K562 (cell line): ENCODE measurements around the gene FAM110D. TPM values are rescaled to one million over a fixed set of nuclear protein-coding genes. Genes with fewer than 3 reads are reported as not detected.

Source experiments
- DMBX1 ChIP-seq: fragments of 250-450 bp; sonication (Bioruptor Pico); IDR thresholded peaks from 2 replicates; pipeline ENCODE4 v1.8.0; 2022; ENCODE audit warnings: inconsistent platforms, mild to moderate bottlenecking, moderate library complexity, borderline replicate concordance
- ILF3 ChIP-seq: fragments of 450-650 bp; IDR thresholded peaks from 2 replicates; pipeline ENCODE4 v1.6.1; 2018; ENCODE audit warnings: antibody characterized with exemption, mild to moderate bottlenecking, moderate library complexity, borderline replicate concordance
- MAZ ChIP-seq, 2 experiments: fragments of 450-650 bp in 1 of 2; sonication (generic) in 1 of 2; formaldehyde crosslinking; IDR thresholded peaks in 1 of 2; conservative IDR thresholded peaks in 1 of 2; 2 replicates each; pipeline versions ENCODE4 v1.4.0 to v1.5.0; 2020; ENCODE audit warnings: mild to moderate bottlenecking in 1 of 2, missing genetic modification reagents in 1 of 2
- MTF1 ChIP-seq: fragments of 250-450 bp; sonication (Bioruptor Pico); IDR thresholded peaks from 2 replicates; pipeline ENCODE4 v1.9.0; 2021; ENCODE audit warnings: moderate library complexity, mild to moderate bottlenecking, inconsistent platforms, borderline replicate concordance
- PHF8 ChIP-seq: fragments of 200-600 bp; sonication (generic); IDR thresholded peaks from 2 replicates; pipeline ENCODE4 v1.6.1; 2012; ENCODE audit warnings: mixed run types, mild to moderate bottlenecking, inconsistent platforms, low read length, moderate library complexity, borderline replicate concordance
- POU5F1 ChIP-seq: fragments of 150-350 bp; IDR thresholded peaks from 2 replicates; pipeline ENCODE4 v1.6.1; 2014; ENCODE audit warnings: borderline replicate concordance, low read length, low read depth, mild to moderate bottlenecking; ENCODE audit not compliant: partially characterized antibody
- PTTG1 ChIP-seq: fragments of 450-650 bp; IDR thresholded peaks from 2 replicates; pipeline ENCODE4 v1.6.1; 2016; ENCODE audit warnings: low read depth, mild to moderate bottlenecking, missing genetic modification characterization, missing compliant biosample characterization
- SAFB2 ChIP-seq: fragments of 200-400 bp; formaldehyde crosslinking; IDR thresholded peaks from 2 replicates; pipeline ENCODE4 v1.6.1; 2018; ENCODE audit warnings: borderline replicate concordance, low read length, low read depth, moderate library complexity; ENCODE audit not compliant: severe bottlenecking
- SMARCA4 ChIP-seq: fragments of 450-650 bp; IDR thresholded peaks from 2 replicates; pipeline ENCODE4 v1.6.1; 2016
- SMC3 ChIP-seq: conservative IDR thresholded peaks from 2 replicates; pipeline ENCODE4 v1.6.1; 2011; ENCODE audit warnings: low read depth, low read length, improper control_type of control experiment; ENCODE audit not compliant: insufficient read depth
- TEAD2 ChIP-seq: fragments of 450-650 bp; IDR thresholded peaks from 2 replicates; pipeline ENCODE4 v1.6.1; 2016; ENCODE audit warnings: missing genetic modification characterization, control low read depth, missing compliant biosample characterization
- TEAD4 ChIP-seq, 2 experiments: sonication (generic) in 1 of 2; formaldehyde crosslinking in 1 of 2; IDR thresholded peaks; 2 replicates each; pipeline versions ENCODE4 v1.6.1 to v1.8.0; 2012 to 2022; ENCODE audit warnings: borderline replicate concordance in 1 of 2, inconsistent platforms in 1 of 2, low read length in 1 of 2, mild to moderate bottlenecking in 1 of 2, missing genetic modification reagents in 1 of 2
- ZNF274 ChIP-seq: IDR thresholded peaks from 2 replicates; pipeline ENCODE4 v1.6.1; 2011; ENCODE audit warnings: low read depth, mild to moderate bottlenecking, low read length, moderate library complexity, borderline replicate concordance
- ZNF3 ChIP-seq: fragments of 250-450 bp; sonication (Bioruptor Pico); IDR thresholded peaks from 2 replicates; pipeline ENCODE4 v1.5.0; 2021; ENCODE audit warnings: mild to moderate bottlenecking, moderate library complexity
- ZNF324 ChIP-seq: fragments of 250-450 bp; sonication (Bioruptor Pico); IDR thresholded peaks from 2 replicates; pipeline ENCODE4 v1.4.0; 2020; ENCODE audit warnings: mild to moderate bottlenecking
- ZNF384 ChIP-seq: IDR thresholded peaks from 2 replicates; pipeline ENCODE4 v1.6.1; 2012; ENCODE audit warnings: low read depth, low read length, improper control_type of control experiment
- ZNF778 ChIP-seq: fragments of 450-650 bp; formaldehyde crosslinking; IDR thresholded peaks from 2 replicates; pipeline ENCODE4 v1.4.0; 2020; ENCODE audit warnings: mild to moderate bottlenecking, moderate library complexity
- polyA plus RNA-seq, 8 experiments: library from polyadenylated mRNA; depleted of rRNA in 4 of 8; stranded (reverse) in 5 of 8; unstranded in 3 of 8; fragments of >200 nt; fragmentation: Nextera tagmentation in 2 of 8; fragmentation: Illumina TruSeq in 1 of 8; extraction: Ambion mirVana in 2 of 8; extraction: Trizol in 1 of 8; gene quantifications; 2 replicates each; pipeline versions ENCODE4 v1.2.1 to v1.2.3, GENCODE V29; 2011 to 2014; ENCODE audit warnings: inconsistent platforms in 1 of 8, missing spikeins in 1 of 8
- total RNA-seq, 7 experiments: library from RNA; depleted of rRNA in 6 of 7; stranded (reverse); fragments of >200 nt in 6 of 7; fragmentation: Illumina TruSeq in 2 of 7; extraction: Trizol in 2 of 7; gene quantifications; 2 replicates each; pipeline versions ENCODE4 v1.2.1 to v1.2.3, GENCODE V29; 2011 to 2021; ENCODE audit warnings: low replicate concordance in 1 of 7
- TF ChIP-seq, protein P1 (sequence below): fragments of 250-450 bp; sonication (Bioruptor Pico); IDR thresholded peaks from 2 replicates; pipeline ENCODE4 v1.5.0; 2021; ENCODE audit warnings: mild to moderate bottlenecking, borderline replicate concordance
- TF ChIP-seq, protein P2 (sequence below), 2 experiments: fragments of 200-800 bp in 1 of 2; sonication (Bioruptor generic) in 1 of 2; sonication (generic) in 1 of 2; formaldehyde crosslinking in 1 of 2; IDR thresholded peaks in 1 of 2; conservative IDR thresholded peaks in 1 of 2; 2 replicates each; pipeline versions ENCODE4 v1.5.0 to v1.6.1; 2016 to 2020; ENCODE audit warnings: missing compliant biosample characterization in 1 of 2, missing genetic modification characterization in 1 of 2, missing genetic modification reagents in 1 of 2
- TF ChIP-seq, protein P3 (sequence below): conservative IDR thresholded peaks from 2 replicates; pipeline ENCODE4 v1.6.1; 2011; ENCODE audit warnings: low read depth, mild to moderate bottlenecking, low read length; ENCODE audit not compliant: control insufficient read depth
- TF ChIP-seq, protein P4 (sequence below): fragments of 250-450 bp; sonication (Bioruptor Pico); IDR thresholded peaks from 2 replicates; pipeline ENCODE4 v1.8.0; 2022; ENCODE audit warnings: moderate library complexity, mild to moderate bottlenecking, inconsistent platforms

The FAM110D gene
- total and polyA plus RNA-seq, 9 of the 15 experiments (the other 6 are each of a cell fraction or from before 2014, with no cell fraction given), result 0.04 to 1.1 (median 0.33) TPM

DNA sequence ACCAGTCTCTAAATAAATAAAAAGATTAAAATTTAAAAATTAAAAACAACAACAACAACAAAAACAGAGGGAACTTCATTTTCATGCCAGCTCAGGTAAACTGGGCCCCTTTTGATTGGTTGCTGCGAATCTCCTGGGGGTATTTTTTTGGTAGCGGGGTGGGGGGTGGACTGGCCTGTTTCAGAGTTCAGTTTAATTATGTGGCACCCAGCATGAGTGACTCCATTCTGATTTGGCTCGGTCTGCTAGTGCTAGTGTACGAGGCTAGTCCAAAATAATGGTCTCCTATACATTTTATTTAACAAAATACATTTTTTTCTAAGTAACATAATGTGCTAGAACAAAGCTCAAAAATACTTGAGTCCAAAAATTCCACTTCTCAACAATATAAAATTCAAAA, 29.1 kb upstream of the FAM110D start (continued):
- TF ChIP-seq, protein P1, sequence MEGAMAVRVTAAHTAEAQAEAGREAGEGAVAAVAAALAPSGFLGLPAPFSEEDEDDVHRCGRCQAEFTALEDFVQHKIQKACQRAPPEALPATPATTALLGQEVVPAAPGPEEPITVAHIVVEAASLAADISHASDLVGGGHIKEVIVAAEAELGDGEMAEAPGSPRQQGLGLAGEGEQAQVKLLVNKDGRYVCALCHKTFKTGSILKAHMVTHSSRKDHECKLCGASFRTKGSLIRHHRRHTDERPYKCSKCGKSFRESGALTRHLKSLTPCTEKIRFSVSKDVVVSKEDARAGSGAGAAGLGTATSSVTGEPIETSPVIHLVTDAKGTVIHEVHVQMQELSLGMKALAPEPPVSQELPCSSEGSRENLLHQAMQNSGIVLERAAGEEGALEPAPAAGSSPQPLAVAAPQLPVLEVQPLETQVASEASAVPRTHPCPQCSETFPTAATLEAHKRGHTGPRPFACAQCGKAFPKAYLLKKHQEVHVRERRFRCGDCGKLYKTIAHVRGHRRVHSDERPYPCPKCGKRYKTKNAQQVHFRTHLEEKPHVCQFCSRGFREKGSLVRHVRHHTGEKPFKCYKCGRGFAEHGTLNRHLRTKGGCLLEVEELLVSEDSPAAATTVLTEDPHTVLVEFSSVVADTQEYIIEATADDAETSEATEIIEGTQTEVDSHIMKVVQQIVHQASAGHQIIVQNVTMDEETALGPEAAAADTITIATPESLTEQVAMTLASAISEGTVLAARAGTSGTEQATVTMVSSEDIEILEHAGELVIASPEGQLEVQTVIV (CRISPR knock-in tag), result no peak
- TF ChIP-seq, protein P2, sequence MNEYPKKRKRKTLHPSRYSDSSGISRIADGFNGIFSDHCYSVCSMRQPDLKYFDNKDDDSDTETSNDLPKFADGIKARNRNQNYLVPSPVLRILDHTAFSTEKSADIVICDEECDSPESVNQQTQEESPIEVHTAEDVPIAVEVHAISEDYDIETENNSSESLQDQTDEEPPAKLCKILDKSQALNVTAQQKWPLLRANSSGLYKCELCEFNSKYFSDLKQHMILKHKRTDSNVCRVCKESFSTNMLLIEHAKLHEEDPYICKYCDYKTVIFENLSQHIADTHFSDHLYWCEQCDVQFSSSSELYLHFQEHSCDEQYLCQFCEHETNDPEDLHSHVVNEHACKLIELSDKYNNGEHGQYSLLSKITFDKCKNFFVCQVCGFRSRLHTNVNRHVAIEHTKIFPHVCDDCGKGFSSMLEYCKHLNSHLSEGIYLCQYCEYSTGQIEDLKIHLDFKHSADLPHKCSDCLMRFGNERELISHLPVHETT (CRISPR knock-in tag; conservative IDR thresholded peaks at IDR 0.05 in 1 of 2, IDR thresholded peaks at IDR 0.05 in 1 of 2), result no peak
- TF ChIP-seq ZNF778 (CRISPR knock-in tag) (no peak), DMBX1 (CRISPR knock-in tag) (peak; percentile 86), ZNF274 (no peak), SMARCA4 (no peak), ZNF3 (0 out of 2 replicates have a peak, but pooled peaks have one; percentile 40), PTTG1 (tag) (peak; percentile 66; the same call in 1 of the 2 replicates), PHF8 (no peak), MTF1 (0 out of 2 replicates have a peak, but pooled peaks have one; percentile 57), SAFB2 (no peak), TEAD2 (tag) (0 out of 2 replicates have a peak, but pooled peaks have one; percentile 43), TEAD4 (IDR thresholded peaks at IDR 0.05; ENCODE audit: low read length) (no peak), TEAD4 (CRISPR knock-in tag; IDR thresholded peaks at IDR 0.05; ENCODE audit: borderline replicate concordance) (no peak), MAZ (CRISPR knock-in tag; conservative IDR thresholded peaks at IDR 0.05 in 1 of 2, IDR thresholded peaks at IDR 0.05 in 1 of 2) (no peak), ILF3 (no peak), ZNF384 (no peak), ZNF324 (no peak), SMC3 (no peak), POU5F1 (no peak)
- TF ChIP-seq, protein P3, sequence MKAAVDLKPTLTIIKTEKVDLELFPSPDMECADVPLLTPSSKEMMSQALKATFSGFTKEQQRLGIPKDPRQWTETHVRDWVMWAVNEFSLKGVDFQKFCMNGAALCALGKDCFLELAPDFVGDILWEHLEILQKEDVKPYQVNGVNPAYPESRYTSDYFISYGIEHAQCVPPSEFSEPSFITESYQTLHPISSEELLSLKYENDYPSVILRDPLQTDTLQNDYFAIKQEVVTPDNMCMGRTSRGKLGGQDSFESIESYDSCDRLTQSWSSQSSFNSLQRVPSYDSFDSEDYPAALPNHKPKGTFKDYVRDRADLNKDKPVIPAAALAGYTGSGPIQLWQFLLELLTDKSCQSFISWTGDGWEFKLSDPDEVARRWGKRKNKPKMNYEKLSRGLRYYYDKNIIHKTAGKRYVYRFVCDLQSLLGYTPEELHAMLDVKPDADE, result no peak
- TF ChIP-seq, protein P4, sequence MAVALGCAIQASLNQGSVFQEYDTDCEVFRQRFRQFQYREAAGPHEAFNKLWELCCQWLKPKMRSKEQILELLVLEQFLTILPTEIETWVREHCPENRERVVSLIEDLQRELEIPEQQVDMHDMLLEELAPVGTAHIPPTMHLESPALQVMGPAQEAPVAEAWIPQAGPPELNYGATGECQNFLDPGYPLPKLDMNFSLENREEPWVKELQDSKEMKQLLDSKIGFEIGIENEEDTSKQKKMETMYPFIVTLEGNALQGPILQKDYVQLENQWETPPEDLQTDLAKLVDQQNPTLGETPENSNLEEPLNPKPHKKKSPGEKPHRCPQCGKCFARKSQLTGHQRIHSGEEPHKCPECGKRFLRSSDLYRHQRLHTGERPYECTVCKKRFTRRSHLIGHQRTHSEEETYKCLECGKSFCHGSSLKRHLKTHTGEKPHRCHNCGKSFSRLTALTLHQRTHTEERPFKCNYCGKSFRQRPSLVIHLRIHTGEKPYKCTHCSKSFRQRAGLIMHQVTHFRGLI (CRISPR knock-in tag), result peak; percentile 79; the same call in 1 of the 2 replicates
